ENCODE results near the gene TAS2R7. TPM values are rescaled to one million over a fixed set of nuclear protein-coding genes. Genes with fewer than 3 reads are reported as not detected.

Gene TAS2R7, protein sequence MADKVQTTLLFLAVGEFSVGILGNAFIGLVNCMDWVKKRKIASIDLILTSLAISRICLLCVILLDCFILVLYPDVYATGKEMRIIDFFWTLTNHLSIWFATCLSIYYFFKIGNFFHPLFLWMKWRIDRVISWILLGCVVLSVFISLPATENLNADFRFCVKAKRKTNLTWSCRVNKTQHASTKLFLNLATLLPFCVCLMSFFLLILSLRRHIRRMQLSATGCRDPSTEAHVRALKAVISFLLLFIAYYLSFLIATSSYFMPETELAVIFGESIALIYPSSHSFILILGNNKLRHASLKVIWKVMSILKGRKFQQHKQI
- not detected for total RNA-seq

DNA sequence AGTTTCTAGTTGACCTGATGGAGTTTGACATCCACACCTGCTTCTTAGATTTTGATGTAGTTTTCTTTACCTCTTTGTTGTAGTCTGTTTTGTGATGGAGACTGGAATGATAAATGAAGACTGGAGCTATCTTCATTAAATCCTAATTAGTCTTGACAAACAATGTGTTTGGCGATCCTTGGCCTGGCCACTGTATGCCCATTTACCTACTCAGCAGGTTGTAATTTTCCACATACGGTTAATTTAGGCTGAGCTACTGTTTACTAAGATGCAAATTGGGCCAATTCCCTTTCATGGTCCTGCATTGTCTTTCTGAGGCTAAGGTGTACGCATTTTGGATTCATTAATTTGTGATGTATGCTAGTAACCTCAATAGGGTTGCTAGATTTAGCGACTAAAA is at the start of gene TAS2R7:
TSS of gene TAS2R7 (minus strand) at position 41 of the 400 bp plus-strand sequence. CDS start 57 bp downstream, outside the sequence.

DNA sequence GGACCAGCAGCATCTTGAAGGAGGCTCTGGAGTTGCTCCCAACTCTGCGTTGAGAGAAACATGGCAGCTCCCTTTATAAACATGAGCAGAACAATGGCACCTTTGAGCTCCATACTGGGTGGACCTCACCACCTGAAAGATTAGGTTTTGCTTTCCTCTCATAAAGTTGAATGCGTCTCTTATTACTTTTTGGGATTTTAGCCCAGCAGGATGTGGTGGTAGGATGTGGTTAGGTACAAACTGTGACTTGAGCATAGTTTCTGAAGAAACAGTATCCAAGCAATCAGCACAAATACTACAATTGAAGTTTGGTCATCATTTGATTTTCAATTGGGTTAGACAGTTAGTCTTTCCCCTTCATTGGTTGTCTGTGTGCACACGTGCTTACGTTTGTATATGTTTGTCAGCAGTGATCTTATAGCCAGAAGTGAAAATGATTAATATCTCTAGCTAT is 47.0 kb upstream of the TAS2R7 start, which contains the start of gene PRR4:
TSS of gene PRR4 (minus strand) at position 51 of the 454 bp plus-strand sequence. CDS start at position 13, 38 bp downstream.

DNA sequence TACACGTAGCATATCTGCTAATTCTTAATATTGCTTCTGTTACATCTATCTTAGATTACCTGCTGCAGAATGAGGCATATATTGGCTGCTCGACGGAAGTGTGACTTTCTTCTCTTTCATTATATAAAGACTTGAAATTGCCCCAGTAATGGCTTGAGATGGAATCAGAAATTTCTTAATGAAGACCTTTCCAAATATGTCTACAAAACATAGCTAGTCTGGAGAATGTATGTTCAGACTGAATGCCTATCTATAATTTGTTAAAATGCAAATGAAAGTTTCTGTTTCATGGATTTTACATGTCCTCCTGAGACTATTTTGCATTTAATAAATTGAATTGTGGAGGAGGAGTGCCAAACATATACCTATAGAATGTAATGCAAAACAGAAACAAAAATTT is 23.8 kb upstream of the TAS2R7 start, which contains the start of gene TAS2R10:
TSS of gene TAS2R10 (minus strand) at position 101 of the 400 bp plus-strand sequence. CDS start at position 12, 89 bp downstream.

DNA sequence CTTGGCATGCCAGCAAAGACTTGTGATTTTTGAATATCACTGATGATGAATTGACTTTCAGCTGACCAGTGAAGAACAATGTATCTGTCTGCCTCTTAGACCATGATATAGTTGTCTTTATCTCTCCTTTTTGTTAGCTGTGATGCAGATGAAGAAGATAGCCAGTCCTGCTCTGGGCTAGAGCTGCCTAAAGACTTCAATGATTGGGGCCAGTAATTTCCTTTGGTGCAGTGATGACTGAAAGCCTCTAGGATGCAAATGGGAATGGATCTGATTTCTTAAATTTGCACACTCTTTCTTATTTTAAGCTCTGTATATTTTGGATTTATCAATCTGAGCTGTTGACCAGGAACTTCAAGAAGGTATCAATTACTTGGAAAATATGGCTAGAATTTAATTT is 7.6 kb upstream of the TAS2R7 start, which contains the start of gene TAS2R9:
TSS of gene TAS2R9 (minus strand) at position 101 of the 400 bp plus-strand sequence. CDS start at position 8, 93 bp downstream.

DNA sequence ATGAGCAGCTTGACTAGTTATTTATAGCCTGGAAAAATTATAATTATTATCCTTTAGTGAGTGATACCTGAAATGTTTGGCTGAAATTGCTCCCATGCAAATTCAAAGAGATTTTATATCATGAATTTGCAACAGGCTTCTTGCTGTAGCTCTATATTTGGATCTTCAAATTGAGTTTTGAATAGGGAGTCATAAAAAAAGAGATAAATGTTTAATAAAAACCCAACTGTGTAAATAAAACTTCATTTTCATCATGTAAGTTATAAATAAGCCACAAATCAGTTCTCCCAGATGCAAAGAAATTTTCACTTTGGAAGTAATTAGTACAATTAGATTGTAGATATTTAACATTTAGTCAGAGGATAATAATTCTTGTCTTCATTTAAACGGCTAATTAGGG is 4.8 kb upstream of the TAS2R7 start, which contains the start of gene TAS2R8:
TSS of gene TAS2R8 (minus strand) at position 101 of the 400 bp plus-strand sequence. CDS start 306 bp downstream, outside the sequence.

Small RNAs within 50 kb of the gene (small RNA-seq; reads per million reads assigned to genes)
- not detected for gene PRR4 (ENCODE audit: low replicate concordance)

Other genes with a start within 250 kb of the TAS2R7 start
- gene MAGOHB, start 189.0 kb downstream of the TAS2R7 start, total RNA-seq = 22.4 TPM
- gene STYK1, start 128.6 kb downstream of the TAS2R7 start, total RNA-seq = 1.1 TPM
- gene YBX3, start 79.3 kb downstream of the TAS2R7 start, total RNA-seq = 256 TPM
- 0.18 TPM for gene TAS2R8, start 4.7 kb upstream of the TAS2R7 start, total RNA-seq
- gene TAS2R9, start 7.5 kb upstream of the TAS2R7 start, total RNA-seq = not detected
- 1.6 TPM for gene TAS2R10, start 23.7 kb upstream of the TAS2R7 start, total RNA-seq
- 7.2 TPM for gene PRR4, start 46.8 kb upstream of the TAS2R7 start, total RNA-seq
- 67.3 TPM for gene PRH1, start 81.6 kb upstream of the TAS2R7 start, total RNA-seq
- gene TAS2R13, start 106.9 kb upstream of the TAS2R7 start, total RNA-seq = 5.3 TPM
- gene PRH2, start 126.6 kb upstream of the TAS2R7 start, total RNA-seq = 0.70 TPM
- gene TAS2R14, start 136.6 kb upstream of the TAS2R7 start, total RNA-seq = 8.2 TPM
- 7.0 TPM for gene TAS2R50, start 184.3 kb upstream of the TAS2R7 start, total RNA-seq
- 9.4 TPM for gene TAS2R20, start 195.7 kb upstream of the TAS2R7 start, total RNA-seq
- 14.1 TPM for gene TAS2R19, start 220.0 kb upstream of the TAS2R7 start, total RNA-seq
- gene TAS2R31, start 228.8 kb upstream of the TAS2R7 start, total RNA-seq = 18.9 TPM